ENCODE measurements around the gene PALM2AKAP2.

Gene PALM2AKAP2

DNA sequence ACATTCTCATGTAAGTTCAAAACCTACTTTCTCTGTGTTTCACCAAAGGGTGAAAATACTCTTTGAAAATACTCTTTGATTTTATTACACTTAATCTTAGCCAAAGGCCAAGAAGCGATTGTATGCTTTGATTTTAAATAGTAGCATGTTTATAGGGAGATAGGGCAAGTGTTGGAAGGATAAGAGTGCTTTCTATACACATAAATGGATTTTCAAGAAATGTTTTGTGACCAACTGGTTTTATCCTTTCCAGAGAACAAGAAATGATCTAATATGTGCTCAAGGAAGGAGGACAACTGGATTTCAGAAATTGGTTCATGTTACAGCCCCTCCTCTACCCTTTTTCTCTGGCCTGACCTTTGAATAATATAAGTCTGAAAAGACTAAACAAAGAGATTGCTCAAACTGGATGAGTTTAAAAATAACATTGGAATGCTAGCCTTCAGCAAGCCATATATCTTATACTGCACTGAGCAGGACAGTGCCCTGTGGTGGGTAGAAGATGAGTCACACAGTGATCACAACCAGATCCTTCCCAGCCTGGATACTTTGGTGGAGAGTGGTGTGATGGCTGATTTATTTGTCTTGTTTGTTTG is 13.1 kb downstream of the PALM2AKAP2 start:
- peak; percentile 98 for ATAC-seq
- TF ChIP-seq TOX (CRISPR knock-in tag; IDR thresholded peaks at IDR 0.05; ENCODE audit: borderline replicate concordance) (peak; percentile 71), OSR1 (CRISPR knock-in tag; IDR thresholded peaks at IDR 0.05) (no peak), GLIS3 (CRISPR knock-in tag; IDR thresholded peaks at IDR 0.05) (no peak)

DNA sequence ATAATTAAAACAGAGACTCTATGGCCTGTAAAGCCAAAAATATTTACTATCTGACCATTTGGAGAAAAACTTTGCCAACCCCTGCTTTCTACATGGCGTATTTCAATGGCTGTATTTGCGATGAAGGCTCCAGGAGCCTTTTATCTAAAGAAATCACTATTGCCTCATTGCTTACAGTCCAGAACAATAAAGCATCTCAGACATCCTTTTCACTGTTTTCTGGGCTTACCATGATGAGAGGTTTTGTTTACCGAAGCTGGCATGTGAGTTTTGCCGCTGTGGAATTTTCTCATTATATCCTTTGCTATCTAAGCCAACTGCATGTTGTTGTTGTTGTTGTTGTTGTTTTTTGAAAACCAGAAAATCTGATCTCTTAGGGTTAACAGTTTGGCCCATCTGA is 13.9 kb downstream of the PALM2AKAP2 start:
- no peak for TF ChIP-seq SNAI2 (CRISPR knock-in tag; IDR thresholded peaks at IDR 0.05)
- TF ChIP-seq, protein P1, sequence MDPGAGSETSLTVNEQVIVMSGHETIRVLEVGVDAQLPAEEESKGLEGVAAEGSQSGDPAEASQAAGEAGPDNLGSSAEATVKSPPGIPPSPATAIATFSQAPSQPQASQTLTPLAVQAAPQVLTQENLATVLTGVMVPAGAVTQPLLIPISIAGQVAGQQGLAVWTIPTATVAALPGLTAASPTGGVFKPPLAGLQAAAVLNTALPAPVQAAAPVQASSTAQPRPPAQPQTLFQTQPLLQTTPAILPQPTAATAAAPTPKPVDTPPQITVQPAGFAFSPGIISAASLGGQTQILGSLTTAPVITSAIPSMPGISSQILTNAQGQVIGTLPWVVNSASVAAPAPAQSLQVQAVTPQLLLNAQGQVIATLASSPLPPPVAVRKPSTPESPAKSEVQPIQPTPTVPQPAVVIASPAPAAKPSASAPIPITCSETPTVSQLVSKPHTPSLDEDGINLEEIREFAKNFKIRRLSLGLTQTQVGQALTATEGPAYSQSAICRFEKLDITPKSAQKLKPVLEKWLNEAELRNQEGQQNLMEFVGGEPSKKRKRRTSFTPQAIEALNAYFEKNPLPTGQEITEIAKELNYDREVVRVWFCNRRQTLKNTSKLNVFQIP (CRISPR knock-in tag; IDR thresholded peaks at IDR 0.05; ENCODE audit: borderline replicate concordance, low read depth): no peak
- TF ChIP-seq GLIS3 (CRISPR knock-in tag; IDR thresholded peaks at IDR 0.05): no peak
- TF ChIP-seq ESRRG (CRISPR knock-in tag; IDR thresholded peaks at IDR 0.05): no peak
- no peak for TF ChIP-seq ZFP3 (CRISPR knock-in tag; IDR thresholded peaks at IDR 0.05)
- TF ChIP-seq, protein P2, sequence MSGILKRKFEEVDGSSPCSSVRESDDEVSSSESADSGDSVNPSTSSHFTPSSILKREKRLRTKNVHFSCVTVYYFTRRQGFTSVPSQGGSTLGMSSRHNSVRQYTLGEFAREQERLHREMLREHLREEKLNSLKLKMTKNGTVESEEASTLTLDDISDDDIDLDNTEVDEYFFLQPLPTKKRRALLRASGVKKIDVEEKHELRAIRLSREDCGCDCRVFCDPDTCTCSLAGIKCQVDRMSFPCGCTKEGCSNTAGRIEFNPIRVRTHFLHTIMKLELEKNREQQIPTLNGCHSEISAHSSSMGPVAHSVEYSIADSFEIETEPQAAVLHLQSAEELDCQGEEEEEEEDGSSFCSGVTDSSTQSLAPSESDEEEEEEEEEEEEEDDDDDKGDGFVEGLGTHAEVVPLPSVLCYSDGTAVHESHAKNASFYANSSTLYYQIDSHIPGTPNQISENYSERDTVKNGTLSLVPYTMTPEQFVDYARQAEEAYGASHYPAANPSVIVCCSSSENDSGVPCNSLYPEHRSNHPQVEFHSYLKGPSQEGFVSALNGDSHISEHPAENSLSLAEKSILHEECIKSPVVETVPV (CRISPR knock-in tag; IDR thresholded peaks at IDR 0.05): no peak
- TF ChIP-seq TCF4 (CRISPR knock-in tag; IDR thresholded peaks at IDR 0.05; ENCODE audit: borderline replicate concordance): no peak
- TF ChIP-seq BACH2 (CRISPR knock-in tag; IDR thresholded peaks at IDR 0.05; ENCODE audit: borderline replicate concordance): no peak
- TF ChIP-seq ARNTL (CRISPR knock-in tag; IDR thresholded peaks at IDR 0.05; ENCODE audit: borderline replicate concordance, low read depth): no peak
- peak; percentile 17 for ATAC-seq

DNA sequence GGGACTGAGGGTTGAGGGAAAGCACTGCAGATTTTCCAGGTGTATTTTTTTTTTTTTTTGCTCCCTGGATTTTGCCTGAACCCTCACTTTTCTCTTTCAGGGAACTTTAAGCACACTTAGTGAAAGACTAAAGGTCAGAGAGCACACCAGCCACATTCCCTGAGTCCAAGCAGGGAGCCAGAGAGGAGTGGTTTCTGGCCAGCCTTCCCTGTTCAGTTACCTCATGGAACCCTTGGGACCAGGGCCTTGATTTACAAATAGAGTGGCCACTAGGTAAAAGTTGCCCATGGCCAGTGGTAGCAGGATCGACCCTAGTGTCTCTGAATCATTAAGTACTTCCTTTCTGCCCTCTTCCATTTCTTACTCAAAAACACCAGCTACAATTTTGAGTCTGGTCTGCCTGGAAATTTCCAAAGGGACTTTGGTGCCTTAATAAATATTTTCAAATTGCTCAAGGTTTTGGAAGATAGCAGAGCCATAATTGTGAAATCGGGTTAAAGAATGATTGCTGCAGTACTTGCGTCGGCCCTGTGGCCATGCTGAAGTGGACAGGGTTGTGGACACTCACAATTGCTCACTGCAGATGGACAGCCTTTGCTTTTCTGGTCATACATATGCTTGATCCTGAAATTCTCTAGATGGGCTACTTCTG is 14.5 kb downstream of the PALM2AKAP2 start:
- no peak for ATAC-seq
- TF ChIP-seq, protein P1 (CRISPR knock-in tag; IDR thresholded peaks at IDR 0.05; ENCODE audit: borderline replicate concordance, low read depth): no peak
- TF ChIP-seq ZFP30 (CRISPR knock-in tag; IDR thresholded peaks at IDR 0.05): no peak
- no peak for TF ChIP-seq GLIS3 (CRISPR knock-in tag; IDR thresholded peaks at IDR 0.05)
- TF ChIP-seq ESRRG (CRISPR knock-in tag; IDR thresholded peaks at IDR 0.05): no peak
- TF ChIP-seq, protein P3, sequence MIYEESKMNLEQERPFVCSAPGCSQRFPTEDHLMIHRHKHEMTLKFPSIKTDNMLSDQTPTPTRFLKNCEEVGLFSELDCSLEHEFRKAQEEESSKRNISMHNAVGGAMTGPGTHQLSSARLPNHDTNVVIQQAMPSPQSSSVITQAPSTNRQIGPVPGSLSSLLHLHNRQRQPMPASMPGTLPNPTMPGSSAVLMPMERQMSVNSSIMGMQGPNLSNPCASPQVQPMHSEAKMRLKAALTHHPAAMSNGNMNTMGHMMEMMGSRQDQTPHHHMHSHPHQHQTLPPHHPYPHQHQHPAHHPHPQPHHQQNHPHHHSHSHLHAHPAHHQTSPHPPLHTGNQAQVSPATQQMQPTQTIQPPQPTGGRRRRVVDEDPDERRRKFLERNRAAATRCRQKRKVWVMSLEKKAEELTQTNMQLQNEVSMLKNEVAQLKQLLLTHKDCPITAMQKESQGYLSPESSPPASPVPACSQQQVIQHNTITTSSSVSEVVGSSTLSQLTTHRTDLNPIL (CRISPR knock-in tag; IDR thresholded peaks at IDR 0.05; ENCODE audit: low read depth): no peak
- TF ChIP-seq, protein P2 (CRISPR knock-in tag; IDR thresholded peaks at IDR 0.05): no peak
- TF ChIP-seq, protein P4, sequence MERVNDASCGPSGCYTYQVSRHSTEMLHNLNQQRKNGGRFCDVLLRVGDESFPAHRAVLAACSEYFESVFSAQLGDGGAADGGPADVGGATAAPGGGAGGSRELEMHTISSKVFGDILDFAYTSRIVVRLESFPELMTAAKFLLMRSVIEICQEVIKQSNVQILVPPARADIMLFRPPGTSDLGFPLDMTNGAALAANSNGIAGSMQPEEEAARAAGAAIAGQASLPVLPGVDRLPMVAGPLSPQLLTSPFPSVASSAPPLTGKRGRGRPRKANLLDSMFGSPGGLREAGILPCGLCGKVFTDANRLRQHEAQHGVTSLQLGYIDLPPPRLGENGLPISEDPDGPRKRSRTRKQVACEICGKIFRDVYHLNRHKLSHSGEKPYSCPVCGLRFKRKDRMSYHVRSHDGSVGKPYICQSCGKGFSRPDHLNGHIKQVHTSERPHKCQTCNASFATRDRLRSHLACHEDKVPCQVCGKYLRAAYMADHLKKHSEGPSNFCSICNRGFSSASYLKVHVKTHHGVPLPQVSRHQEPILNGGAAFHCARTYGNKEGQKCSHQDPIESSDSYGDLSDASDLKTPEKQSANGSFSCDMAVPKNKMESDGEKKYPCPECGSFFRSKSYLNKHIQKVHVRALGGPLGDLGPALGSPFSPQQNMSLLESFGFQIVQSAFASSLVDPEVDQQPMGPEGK (CRISPR knock-in tag; IDR thresholded peaks at IDR 0.05; ENCODE audit: borderline replicate concordance): no peak
- no peak for TF ChIP-seq ZFP3 (CRISPR knock-in tag; IDR thresholded peaks at IDR 0.05)
- no peak for TF ChIP-seq TOX (CRISPR knock-in tag; IDR thresholded peaks at IDR 0.05; ENCODE audit: borderline replicate concordance)
- no peak for TF ChIP-seq ZC3H10 (CRISPR knock-in tag; IDR thresholded peaks at IDR 0.05)
- no peak for TF ChIP-seq SNAI2 (CRISPR knock-in tag; IDR thresholded peaks at IDR 0.05)
- TF ChIP-seq RARB (CRISPR knock-in tag; IDR thresholded peaks at IDR 0.05): no peak
- TF ChIP-seq ZNF8 (CRISPR knock-in tag; IDR thresholded peaks at IDR 0.05): no peak
- no peak for TF ChIP-seq TCF4 (CRISPR knock-in tag; IDR thresholded peaks at IDR 0.05; ENCODE audit: borderline replicate concordance)

Measured in SK-N-SH treated with all-trans-retinoic acid at 6 μM for 48 hours (cell line).